ENCODE results near the gene MFSD12. TPM values are rescaled to one million over a fixed set of nuclear protein-coding genes. Genes with fewer than 3 reads are reported as not detected.
"Not testable (repeated sequence)": the region's sequence is repeated elsewhere in the genome, so short reads cannot be mapped to it uniquely, and the experiment has no call there.

The MFSD12 gene
- total RNA-seq, 4 donors from 2014 or later: 36.4 to 90.9 (median 66.7) TPM

DNA sequence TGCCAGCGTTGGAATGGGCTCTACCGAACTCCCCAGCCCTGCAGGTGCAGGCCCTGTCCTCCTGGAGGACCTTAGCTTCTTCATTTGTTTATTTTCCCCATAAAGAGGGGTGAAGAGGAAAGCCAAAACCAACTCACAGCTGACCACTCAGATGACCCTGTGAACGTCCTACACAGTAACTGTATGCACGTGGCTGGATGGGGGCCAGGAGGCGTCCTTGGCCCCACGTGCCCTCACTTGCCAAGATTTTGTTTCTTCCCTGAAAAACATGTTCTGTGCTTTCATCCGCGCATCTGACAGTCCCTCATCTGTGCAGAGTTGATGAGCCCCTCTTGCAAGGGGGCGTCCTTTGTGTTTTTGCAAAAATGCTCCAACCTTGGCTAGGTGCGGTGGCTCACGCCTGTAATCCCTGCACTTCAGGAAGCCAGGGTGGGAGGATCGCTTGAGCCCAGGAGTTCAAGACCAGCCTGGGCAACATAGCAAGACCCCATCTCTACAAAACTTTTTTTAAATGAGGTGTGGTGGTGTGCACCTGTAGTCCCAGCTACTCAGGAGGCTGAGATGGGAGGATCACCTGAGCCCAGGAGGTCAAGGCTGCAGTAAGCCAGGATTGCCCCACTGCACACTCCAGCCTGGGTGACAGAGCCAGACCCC is 23.7 kb downstream of the MFSD12 start:
- DNase-seq: no peak
- H3K27ac ChIP-seq: no peak overlapping the region
- peaks cover 48 to 59% of the 10 kb centered on the region in 2 donors for H3K36me3 ChIP-seq
- 92 to 97% methylated on average over 11 to 12 of the region's 12 CpGs for WGBS, 2 donors
- no peaks in the 10 kb centered on the region for H3K4me1 ChIP-seq
- H3K27me3 ChIP-seq: no peaks in the 10 kb centered on the region
- H3K9me3 ChIP-seq: no peaks in the 10 kb centered on the region
- TF ChIP-seq, protein P1, sequence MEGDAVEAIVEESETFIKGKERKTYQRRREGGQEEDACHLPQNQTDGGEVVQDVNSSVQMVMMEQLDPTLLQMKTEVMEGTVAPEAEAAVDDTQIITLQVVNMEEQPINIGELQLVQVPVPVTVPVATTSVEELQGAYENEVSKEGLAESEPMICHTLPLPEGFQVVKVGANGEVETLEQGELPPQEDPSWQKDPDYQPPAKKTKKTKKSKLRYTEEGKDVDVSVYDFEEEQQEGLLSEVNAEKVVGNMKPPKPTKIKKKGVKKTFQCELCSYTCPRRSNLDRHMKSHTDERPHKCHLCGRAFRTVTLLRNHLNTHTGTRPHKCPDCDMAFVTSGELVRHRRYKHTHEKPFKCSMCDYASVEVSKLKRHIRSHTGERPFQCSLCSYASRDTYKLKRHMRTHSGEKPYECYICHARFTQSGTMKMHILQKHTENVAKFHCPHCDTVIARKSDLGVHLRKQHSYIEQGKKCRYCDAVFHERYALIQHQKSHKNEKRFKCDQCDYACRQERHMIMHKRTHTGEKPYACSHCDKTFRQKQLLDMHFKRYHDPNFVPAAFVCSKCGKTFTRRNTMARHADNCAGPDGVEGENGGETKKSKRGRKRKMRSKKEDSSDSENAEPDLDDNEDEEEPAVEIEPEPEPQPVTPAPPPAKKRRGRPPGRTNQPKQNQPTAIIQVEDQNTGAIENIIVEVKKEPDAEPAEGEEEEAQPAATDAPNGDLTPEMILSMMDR (IDR thresholded peaks at IDR 0.05): no peak
- TF ChIP-seq POLR2A (IDR thresholded peaks at IDR 0.05): no peak
- intact Hi-C loops (cut with DNase I): no loop called here
- H3K4me3 ChIP-seq (replicated peaks in 1 of 3): no peak overlapping the region

DNA sequence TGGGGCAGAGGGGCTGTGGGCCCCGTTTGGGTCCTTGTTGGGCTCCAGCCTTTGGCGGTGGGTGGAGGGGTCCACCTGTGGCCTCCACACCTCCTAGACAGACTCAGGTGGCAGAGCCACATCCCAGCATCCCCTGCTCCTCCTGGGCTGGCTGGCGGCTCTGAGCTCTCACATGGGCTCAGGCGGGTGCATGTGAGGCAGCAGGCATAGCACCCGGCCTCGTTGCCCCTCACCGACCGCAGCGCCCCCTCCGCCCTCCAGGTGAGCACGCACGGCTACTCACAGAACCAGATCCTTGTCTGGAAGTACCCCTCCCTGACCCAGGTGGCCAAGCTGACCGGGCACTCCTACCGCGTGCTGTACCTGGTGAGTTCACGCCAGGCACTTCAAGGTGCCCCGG is 24.4 kb downstream of the MFSD12 start:
- Histone ChIP-seq H3K4me3 (replicated peaks in 1 of 3) (no peak overlapping the region), H3K27ac (no peak overlapping the region), H3K27me3 (no peaks in the 10 kb centered on the region), H3K9me3 (no peaks in the 10 kb centered on the region), H3K36me3 (peaks cover 49 to 62% of the 10 kb centered on the region in 2 donors), H3K4me1 (no peaks in the 10 kb centered on the region)
- intact Hi-C loops (cut with DNase I): no loop called here
- WGBS, 2 donors: 94 to 97% methylated on average over 9 to 14 of the region's 17 CpGs
- TF ChIP-seq, protein P1 (IDR thresholded peaks at IDR 0.05): no peak
- TF ChIP-seq POLR2A (IDR thresholded peaks at IDR 0.05): no peak
- no peak for DNase-seq

DNA sequence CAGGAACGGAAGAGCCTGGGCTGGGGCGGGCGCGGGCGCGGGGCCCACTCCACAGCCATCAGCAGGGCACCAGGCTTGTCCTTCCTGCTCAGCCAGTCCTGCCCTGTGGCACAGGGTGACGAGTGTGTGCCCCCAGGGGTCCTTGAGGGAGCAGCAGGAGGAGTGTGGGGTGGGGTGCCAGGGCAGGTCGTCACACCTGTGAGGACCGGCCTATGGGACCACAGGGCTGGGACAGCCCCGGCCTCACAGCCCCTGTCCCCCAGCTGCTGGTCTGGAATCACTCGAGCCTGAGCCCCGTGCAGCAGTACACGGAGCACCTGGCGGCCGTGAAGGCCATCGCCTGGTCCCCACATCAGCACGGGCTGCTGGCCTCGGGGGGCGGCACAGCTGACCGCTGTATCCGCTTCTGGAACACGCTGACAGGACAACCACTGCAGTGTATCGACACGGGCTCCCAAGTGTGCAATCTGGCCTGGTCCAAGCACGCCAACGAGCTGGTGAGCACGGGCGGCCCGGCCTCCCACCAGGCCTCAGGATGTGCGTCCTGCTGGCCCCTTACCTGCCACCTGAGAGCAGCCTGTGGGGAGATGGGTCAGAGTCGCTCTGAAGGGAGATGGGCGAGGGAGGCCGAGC is 25.1 kb downstream of the MFSD12 start:
- Histone ChIP-seq H3K27me3 (no peaks in the 10 kb centered on the region), H3K9me3 (no peaks in the 10 kb centered on the region), H3K4me1 (no peaks in the 10 kb centered on the region), H3K27ac (no peak overlapping the region), H3K4me3 (replicated peaks in 1 of 3) (no peak overlapping the region), H3K36me3 (peaks cover 56 to 70% of the 10 kb centered on the region in 2 donors)
- DNase-seq: no peak
- TF ChIP-seq POLR2A (IDR thresholded peaks at IDR 0.05): no peak
- TF ChIP-seq, protein P1 (IDR thresholded peaks at IDR 0.05): no peak
- WGBS, 2 donors: 91 to 100% methylated on average over 4 to 6 of the region's 33 CpGs
- intact Hi-C loops (cut with DNase I): no loop called here

DNA sequence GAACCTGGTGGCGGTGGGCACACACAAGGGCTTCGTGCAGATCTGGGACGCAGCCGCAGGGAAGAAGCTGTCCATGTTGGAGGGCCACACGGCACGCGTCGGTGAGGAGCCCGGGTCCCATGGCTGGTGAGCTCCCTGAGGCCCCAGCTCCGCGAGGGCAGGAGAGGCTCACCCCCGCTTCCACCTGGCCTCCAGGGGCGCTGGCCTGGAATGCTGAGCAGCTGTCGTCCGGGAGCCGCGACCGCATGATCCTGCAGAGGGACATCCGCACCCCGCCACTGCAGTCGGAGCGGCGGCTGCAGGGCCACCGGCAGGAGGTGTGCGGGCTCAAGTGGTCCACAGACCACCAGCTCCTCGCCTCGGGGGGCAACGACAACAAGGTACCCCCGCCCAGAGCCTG is 25.7 kb downstream of the MFSD12 start:
- no peak for TF ChIP-seq POLR2A (IDR thresholded peaks at IDR 0.05)
- TF ChIP-seq, protein P1 (IDR thresholded peaks at IDR 0.05): no peak
- peaks cover 62 to 75% of the 10 kb centered on the region in 2 donors for H3K36me3 ChIP-seq
- WGBS, 2 donors: 95 to 97% methylated on average over 7 to 11 of the region's 29 CpGs
- DNase-seq: no peak
- H3K27ac ChIP-seq: no peak overlapping the region
- intact Hi-C loops (cut with DNase I): no loop called here
- no peaks in the 10 kb centered on the region for H3K4me1 ChIP-seq
- H3K9me3 ChIP-seq: no peaks in the 10 kb centered on the region
- H3K4me3 ChIP-seq (replicated peaks in 1 of 3): no peak overlapping the region
- no peaks in the 10 kb centered on the region for H3K27me3 ChIP-seq

DNA sequence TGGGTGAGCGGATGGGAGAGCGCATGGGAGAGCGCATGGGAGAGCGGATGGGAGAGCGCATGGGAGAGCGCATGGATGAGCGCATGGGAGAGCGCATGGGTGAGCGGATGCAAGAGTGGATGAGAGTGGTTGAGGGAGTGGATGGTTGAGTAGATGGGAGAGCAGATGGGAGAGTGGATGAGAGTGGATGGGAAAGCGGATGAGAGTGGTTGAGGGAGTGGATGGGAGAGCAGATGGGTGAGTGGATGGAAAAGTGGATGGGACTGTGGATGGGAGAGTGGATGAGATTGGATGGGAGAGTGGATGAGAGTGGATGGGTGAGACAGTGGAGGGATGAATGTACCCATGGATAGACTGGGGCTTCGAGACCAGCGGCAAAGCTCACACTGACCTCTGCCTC is 27.0 kb downstream of the MFSD12 start:
- intact Hi-C loops (cut with DNase I): no loop called here
- no peak overlapping the region for H3K4me3 ChIP-seq (replicated peaks in 1 of 3)
- 95% methylated on average over 12 of the region's 12 CpGs for WGBS, 2 donors

DNA sequence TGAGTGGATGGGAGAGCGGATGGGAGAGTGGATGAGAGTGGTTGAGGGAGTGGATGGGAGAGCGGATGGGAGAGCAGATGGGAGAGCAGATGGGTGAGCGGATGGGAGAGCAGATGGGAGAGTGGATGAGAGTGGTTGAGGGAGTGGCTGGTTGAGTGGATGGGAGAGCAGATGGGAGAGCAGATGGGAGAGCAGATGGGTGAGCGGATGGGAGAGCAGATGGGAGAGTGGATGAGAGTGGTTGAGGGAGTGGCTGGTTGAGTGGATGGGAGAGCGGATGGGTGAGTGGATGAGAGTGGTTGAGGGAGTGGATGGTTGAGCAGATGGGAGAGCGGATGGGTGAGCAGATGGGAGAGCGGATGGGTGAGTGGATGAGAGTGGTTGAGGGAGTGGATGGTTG is 28.1 kb downstream of the MFSD12 start:
- H3K9me3 ChIP-seq; H3K4me3 ChIP-seq (replicated peaks in 1 of 3); H3K27me3 ChIP-seq; intact Hi-C loops (cut with DNase I); H3K4me1 ChIP-seq; DNase-seq; H3K27ac ChIP-seq: not testable (repeated sequence)
- 89 to 94% methylated on average over 7 of the region's 7 CpGs for WGBS, 2 donors
- peaks cover 54 to 65% of the 10 kb centered on the region in 2 donors for H3K36me3 ChIP-seq

More for the DNA sequence above, 27.0 kb downstream of the MFSD12 start:
- no peaks in the 10 kb centered on the region for H3K4me1 ChIP-seq
- H3K36me3 ChIP-seq: peaks cover 58 to 74% of the 10 kb centered on the region in 2 donors
- no peak for TF ChIP-seq POLR2A (IDR thresholded peaks at IDR 0.05)
- TF ChIP-seq, protein P1 (IDR thresholded peaks at IDR 0.05): no peak
- no peaks in the 10 kb centered on the region for H3K27me3 ChIP-seq
- DNase-seq: no peak
- H3K9me3 ChIP-seq: no peaks in the 10 kb centered on the region
- no peak overlapping the region for H3K27ac ChIP-seq

Data from thyroid gland (tissue), 4 donors.